Smooth muscle cell (in vitro differentiated cells): ENCODE results near the gene IL3RA. TPM values are rescaled to one million over a fixed set of nuclear protein-coding genes. Genes with fewer than 3 reads are reported as not detected.
"Not testable (repeated sequence)": the region's sequence is repeated elsewhere in the genome, so short reads cannot be mapped to it uniquely, and the experiment has no call there.

Experiments
- DNase-seq: peaks from one replicate; lab custom pipeline; 2025; ENCODE audit not compliant: unreplicated experiment; lab: John Stamatoyannopoulos, UW
- H2AFZ ChIP-seq: fragments of 200-600 bp; sonication (generic); 2 replicates; pipeline ENCODE4 v1.6.0; 2016; ENCODE audit warnings: antibody characterized with exemption, low read depth, mild to moderate bottlenecking
- H3F3A ChIP-seq: fragments of 200-600 bp; sonication (generic); 2 replicates; pipeline ENCODE4 v1.6.0; 2017; ENCODE audit warnings: antibody characterized with exemption, low read depth
- H3K27ac ChIP-seq: fragments of 200-600 bp; sonication (generic); 2 replicates; pipeline ENCODE4 v1.5.1; 2016; ENCODE audit warnings: low read depth, mild to moderate bottlenecking
- H3K27me3 ChIP-seq: fragments of 200-600 bp; sonication (generic); 2 replicates; pipeline ENCODE4 v1.6.1; 2016; ENCODE audit warnings: low read depth, mild to moderate bottlenecking
- H3K36me3 ChIP-seq: fragments of 200-600 bp; sonication (generic); 2 replicates; pipeline ENCODE4 v1.5.1; 2016; ENCODE audit warnings: low read depth
- H3K4me1 ChIP-seq: fragments of 200-600 bp; sonication (generic); 2 replicates; pipeline ENCODE4 v1.5.1; 2016; ENCODE audit warnings: low read depth
- H3K4me2 ChIP-seq: fragments of 200-600 bp; sonication (generic); 2 replicates; pipeline ENCODE4 v1.6.0; 2016; ENCODE audit warnings: mild to moderate bottlenecking
- H3K4me3 ChIP-seq: fragments of 200-600 bp; sonication (generic); 2 replicates; pipeline ENCODE4 v1.5.1; 2016; ENCODE audit warnings: mild to moderate bottlenecking
- H3K79me2 ChIP-seq: fragments of 200-600 bp; sonication (generic); 2 replicates; pipeline ENCODE4 v1.6.0; 2016; ENCODE audit warnings: low read depth, mild to moderate bottlenecking
- H3K9ac ChIP-seq: fragments of 200-600 bp; sonication (generic); 2 replicates; pipeline ENCODE4 v1.6.0; 2016; ENCODE audit warnings: low read depth
- H3K9me3 ChIP-seq: fragments of 200-600 bp; sonication (generic); replicated peaks from 2 replicates; pipeline ENCODE4 v1.5.1; 2016; ENCODE audit warnings: low read depth
- H4K20me1 ChIP-seq: fragments of 200-600 bp; sonication (generic); 2 replicates; pipeline ENCODE4 v1.6.0; 2016; ENCODE audit warnings: low read depth
- WGBS: methylation state at CpG from one replicate; pipeline ENCODE4 v1.1.7; 2016; ENCODE audit warnings: low lambda C conversion rate; 5-methylcytosine and 5-hydroxymethylcytosine counted together
- polyA plus RNA-seq: library from polyadenylated mRNA; unstranded; fragments of >200 nt; fragmentation: Nextera tagmentation; extraction: Ambion mirVana; gene quantifications from 2 replicates; pipeline ENCODE4 v1.2.1, GENCODE V29; 2016
- total RNA-seq: library from RNA; depleted of rRNA; stranded (reverse); fragments of >200 nt; gene quantifications from 2 replicates; pipeline ENCODE4 v1.2.3, GENCODE V29; 2014
- TF ChIP-seq, protein P1 (sequence below): fragments of 200-600 bp; sonication (generic); IDR thresholded peaks from 2 replicates; pipeline ENCODE4 v1.5.1; 2017; ENCODE audit warnings: borderline replicate concordance, mild to moderate bottlenecking, antibody characterized with exemption; ENCODE audit not compliant: insufficient read depth, poor library complexity, severe bottlenecking

IL3RA gene
- total and polyA plus RNA-seq, 2 experiments from 2014 or later = 0.24 TPM; not detected in 1

DNA sequence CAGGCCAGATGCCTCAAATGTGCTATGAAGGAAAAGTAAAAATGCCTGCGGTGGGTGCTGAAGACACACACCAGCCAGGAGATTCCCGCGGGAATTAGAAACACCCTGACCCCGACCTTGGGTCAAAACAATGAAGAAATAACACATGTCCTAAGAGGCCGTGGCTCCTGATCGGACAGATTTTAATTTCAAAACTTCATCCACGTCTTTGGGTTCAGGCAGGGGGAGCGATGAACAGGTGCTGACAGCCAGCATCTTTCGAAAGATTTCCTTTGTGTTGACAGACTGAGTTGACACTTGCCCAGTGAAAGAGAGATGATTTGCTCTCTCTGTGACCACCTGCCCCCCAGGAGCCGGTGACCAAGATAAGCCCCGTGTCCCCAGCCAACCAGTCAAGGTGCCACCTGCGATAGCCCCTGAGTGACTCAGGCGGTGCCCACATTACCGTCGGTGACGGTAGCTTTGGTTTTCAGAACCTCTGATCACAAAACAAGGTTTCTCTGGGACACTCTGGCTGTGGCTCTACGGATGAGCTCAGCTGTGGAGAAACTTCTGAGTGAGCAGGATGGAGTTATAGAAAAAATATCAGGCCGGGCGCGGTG, 11.0 kb upstream of the IL3RA start:
- no peaks in the 10 kb centered on the region for H3K4me1 ChIP-seq
- H3K79me2 ChIP-seq = no peaks in the 10 kb centered on the region
- DNase-seq = no peak
- WGBS = 87% methylated on average over 18 of the region's 20 CpGs
- TF ChIP-seq, protein P1, sequence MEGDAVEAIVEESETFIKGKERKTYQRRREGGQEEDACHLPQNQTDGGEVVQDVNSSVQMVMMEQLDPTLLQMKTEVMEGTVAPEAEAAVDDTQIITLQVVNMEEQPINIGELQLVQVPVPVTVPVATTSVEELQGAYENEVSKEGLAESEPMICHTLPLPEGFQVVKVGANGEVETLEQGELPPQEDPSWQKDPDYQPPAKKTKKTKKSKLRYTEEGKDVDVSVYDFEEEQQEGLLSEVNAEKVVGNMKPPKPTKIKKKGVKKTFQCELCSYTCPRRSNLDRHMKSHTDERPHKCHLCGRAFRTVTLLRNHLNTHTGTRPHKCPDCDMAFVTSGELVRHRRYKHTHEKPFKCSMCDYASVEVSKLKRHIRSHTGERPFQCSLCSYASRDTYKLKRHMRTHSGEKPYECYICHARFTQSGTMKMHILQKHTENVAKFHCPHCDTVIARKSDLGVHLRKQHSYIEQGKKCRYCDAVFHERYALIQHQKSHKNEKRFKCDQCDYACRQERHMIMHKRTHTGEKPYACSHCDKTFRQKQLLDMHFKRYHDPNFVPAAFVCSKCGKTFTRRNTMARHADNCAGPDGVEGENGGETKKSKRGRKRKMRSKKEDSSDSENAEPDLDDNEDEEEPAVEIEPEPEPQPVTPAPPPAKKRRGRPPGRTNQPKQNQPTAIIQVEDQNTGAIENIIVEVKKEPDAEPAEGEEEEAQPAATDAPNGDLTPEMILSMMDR = no peak
- no peak overlapping the region for H3K27ac ChIP-seq
- H3K27me3 ChIP-seq = no peaks in the 10 kb centered on the region
- H3K4me3 ChIP-seq = no peak overlapping the region
- H3F3A ChIP-seq = no peaks in the 10 kb centered on the region
- H3K36me3 ChIP-seq = no peaks in the 10 kb centered on the region
- H3K9me3 ChIP-seq = no peaks in the 10 kb centered on the region
- no peak overlapping the region for H2AFZ ChIP-seq
- H3K4me2 ChIP-seq = no peak overlapping the region
- H4K20me1 ChIP-seq = no peaks in the 10 kb centered on the region
- H3K9ac ChIP-seq = no peak overlapping the region

DNA sequence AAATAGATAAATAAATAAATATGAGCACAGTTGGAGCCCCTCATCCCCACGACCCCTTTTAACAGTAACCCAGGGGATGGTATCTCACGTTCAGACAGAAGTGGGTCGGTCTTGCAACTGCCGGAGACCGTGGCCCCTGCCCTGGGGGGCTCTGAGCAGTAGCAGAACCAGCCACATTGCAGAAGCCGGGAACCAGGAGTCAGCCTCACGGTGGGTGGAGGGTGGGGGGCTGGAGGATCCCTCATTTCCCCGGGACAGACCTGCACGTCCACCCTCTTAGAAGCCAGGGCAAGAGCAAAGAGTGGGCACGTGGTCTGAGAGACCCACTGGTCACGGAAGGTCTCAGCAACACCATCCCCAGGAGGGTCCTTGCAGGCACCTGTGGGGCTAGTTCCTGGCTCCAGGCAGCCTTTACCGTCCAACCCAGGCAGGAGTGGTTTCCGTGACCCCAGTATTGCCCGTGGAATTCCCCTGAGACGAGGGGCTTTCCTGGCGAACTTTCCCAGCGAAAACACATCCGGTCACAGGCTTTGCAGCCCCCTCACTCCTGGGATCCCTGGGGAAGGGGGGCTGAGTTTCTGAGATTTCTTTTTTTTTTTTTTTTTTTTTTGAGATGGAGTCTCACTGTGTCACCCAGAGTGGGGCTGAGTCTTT, 8.8 kb upstream of the IL3RA start:
- Histone ChIP-seq H3K9ac (no peak overlapping the region), H3K4me1 (no peaks in the 10 kb centered on the region), H3K9me3 (no peaks in the 10 kb centered on the region), H3K27me3 (no peaks in the 10 kb centered on the region), H3K79me2 (no peaks in the 10 kb centered on the region), H3F3A (no peaks in the 10 kb centered on the region), H3K36me3 (no peaks in the 10 kb centered on the region), H3K27ac (no peak overlapping the region), H2AFZ (no peak overlapping the region), H3K4me3 (no peak overlapping the region), H4K20me1 (no peaks in the 10 kb centered on the region), H3K4me2 (no peak overlapping the region)
- DNase-seq = no peak
- WGBS = 79% methylated on average over 18 of the region's 18 CpGs
- TF ChIP-seq, protein P1 = no peak

DNA sequence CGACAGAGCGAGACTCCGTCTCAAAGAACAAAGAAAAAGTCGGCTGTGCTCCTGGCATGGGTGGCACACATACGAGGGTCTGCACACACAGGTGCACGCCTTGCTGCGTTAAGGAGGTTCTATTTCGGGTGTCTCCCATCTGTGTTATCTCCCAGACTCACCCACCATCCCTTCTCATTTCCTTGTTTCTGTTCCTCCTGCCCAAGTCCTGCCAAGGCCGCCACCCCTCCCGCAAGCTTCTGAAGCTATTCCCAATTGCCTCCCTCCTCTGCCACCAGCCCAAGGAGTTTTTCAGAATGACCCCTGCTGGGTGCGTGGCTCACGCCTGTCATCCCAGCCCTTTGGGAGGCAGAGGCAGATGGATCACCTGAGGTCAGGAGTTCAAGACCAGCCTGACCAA, 6.0 kb upstream of the IL3RA start:
- Histone ChIP-seq H3K79me2 (no peaks in the 10 kb centered on the region), H3K27me3 (no peaks in the 10 kb centered on the region), H4K20me1 (no peaks in the 10 kb centered on the region), H3K27ac (no peak overlapping the region), H2AFZ (no peak overlapping the region), H3K9me3 (no peaks in the 10 kb centered on the region), H3K9ac (no peak overlapping the region), H3K4me2 (no peak overlapping the region), H3K4me1 (no peaks in the 10 kb centered on the region), H3F3A (no peaks in the 10 kb centered on the region), H3K4me3 (no peak overlapping the region), H3K36me3 (no peaks in the 10 kb centered on the region)
- TF ChIP-seq, protein P1 = no peak
- DNase-seq = no peak
- 91% methylated on average over 12 of the region's 12 CpGs for WGBS

DNA sequence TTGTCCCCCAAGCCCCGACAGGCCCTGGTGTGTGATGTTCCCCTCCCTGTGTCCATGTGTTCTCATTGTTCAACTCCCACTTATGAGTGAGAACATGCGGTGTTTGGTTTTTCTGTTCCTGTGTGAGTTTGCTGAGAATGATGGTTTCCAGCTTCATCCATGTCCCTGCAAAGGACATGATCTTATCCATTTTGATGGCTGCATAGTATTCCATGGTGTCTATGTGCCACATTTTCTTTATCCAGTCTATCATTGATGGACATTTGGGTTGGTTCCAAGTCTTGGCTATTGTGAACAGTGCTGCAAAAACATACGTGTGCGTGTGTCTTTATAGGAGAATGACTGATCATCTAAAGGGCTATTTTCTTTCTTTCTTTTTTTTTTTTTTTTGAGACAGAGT, 4.2 kb upstream of the IL3RA start:
- H3K4me3 ChIP-seq, H3K27ac ChIP-seq, H3K9me3 ChIP-seq, H3K36me3 ChIP-seq, H3K4me2 ChIP-seq, H4K20me1 ChIP-seq, H3K79me2 ChIP-seq, DNase-seq, H3K4me1 ChIP-seq, H2AFZ ChIP-seq, H3K27me3 ChIP-seq, H3F3A ChIP-seq, H3K9ac ChIP-seq: not testable (repeated sequence)
- 99% methylated on average over 4 of the region's 4 CpGs for WGBS
